K562 (cell line): ENCODE measurements around the gene VDAC2. TPM values are rescaled to one million over a fixed set of nuclear protein-coding genes. Genes with fewer than 3 reads are reported as not detected.

Source experiments
- CEBPB ChIP-seq: fragments of 450-650 bp; IDR thresholded peaks from 2 replicates; pipeline ENCODE4 v1.6.1; 2016; ENCODE audit warnings: missing genetic modification characterization, missing compliant biosample characterization
- ESRRB ChIP-seq: fragments of 250-450 bp; sonication (Bioruptor Pico); IDR thresholded peaks from 2 replicates; pipeline ENCODE4 v1.5.0; 2020; ENCODE audit warnings: mild to moderate bottlenecking, moderate library complexity, borderline replicate concordance
- ETV1 ChIP-seq: fragments of 450-650 bp; conservative IDR thresholded peaks from 2 replicates; pipeline ENCODE4 v1.6.1; 2016; ENCODE audit warnings: missing genetic modification characterization, control low read depth, low read depth, missing compliant biosample characterization
- HSF4 ChIP-seq: fragments of 250-450 bp; sonication (Bioruptor Pico); IDR thresholded peaks from 2 replicates; pipeline ENCODE4 v2.1.2; 2022; ENCODE audit warnings: mild to moderate bottlenecking, moderate library complexity, borderline replicate concordance
- IRF1 ChIP-seq: sonication (generic); formaldehyde crosslinking; IDR thresholded peaks from 2 replicates; pipeline ENCODE4 v1.8.0; 2022; ENCODE audit warnings: missing genetic modification reagents, mild to moderate bottlenecking, borderline replicate concordance
- IRF9 ChIP-seq: fragments of 450-650 bp; IDR thresholded peaks from 2 replicates; pipeline ENCODE4 v1.6.1; 2016; ENCODE audit warnings: missing biosample characterization, missing genetic modification characterization
- KAT7 ChIP-seq: sonication (generic); formaldehyde crosslinking; IDR thresholded peaks from 2 replicates; pipeline ENCODE4 v1.8.0; 2022; ENCODE audit warnings: missing genetic modification reagents, mild to moderate bottlenecking, borderline replicate concordance
- MCM5 ChIP-seq: fragments of 450-650 bp; IDR thresholded peaks from 2 replicates; pipeline ENCODE4 v1.6.1; 2016; ENCODE audit warnings: low read depth
- NBN ChIP-seq: fragments of 450-650 bp; IDR thresholded peaks from 2 replicates; pipeline ENCODE4 v1.6.1; 2016; ENCODE audit warnings: low read depth, mild to moderate bottlenecking
- NFIX ChIP-seq: fragments of 250-450 bp; sonication (Bioruptor Pico); IDR thresholded peaks from 2 replicates; pipeline ENCODE4 v1.4.0; 2020; ENCODE audit warnings: low read depth, mild to moderate bottlenecking, moderate library complexity
- NR3C1 ChIP-seq: sonication (generic); formaldehyde crosslinking; IDR thresholded peaks from 2 replicates; pipeline ENCODE4 v1.8.1; 2022; ENCODE audit warnings: missing genetic modification reagents
- POLR3G ChIP-seq: IDR thresholded peaks from 2 replicates; pipeline ENCODE4 v1.6.1; 2011; ENCODE audit not compliant: insufficient read length, insufficient replicate concordance; ENCODE audit errors: extremely low read depth
- PRDM10 ChIP-seq: fragments of 450-650 bp; IDR thresholded peaks from 2 replicates; pipeline ENCODE4 v1.6.1; 2018; ENCODE audit not compliant: partially characterized antibody
- RBM25 ChIP-seq: fragments of 200-400 bp; formaldehyde crosslinking; IDR thresholded peaks from 2 replicates; pipeline ENCODE4 v1.6.1; 2018; ENCODE audit warnings: low read length, low read depth, moderate library complexity; ENCODE audit not compliant: severe bottlenecking
- SRSF1 ChIP-seq: fragments of 200-400 bp; formaldehyde crosslinking; IDR thresholded peaks from 2 replicates; pipeline ENCODE4 v1.6.1; 2017; ENCODE audit warnings: mild to moderate bottlenecking, low read depth, low read length, moderate library complexity
- TAF7 ChIP-seq: fragments of 450-650 bp; IDR thresholded peaks from 2 replicates; pipeline ENCODE4 v1.6.1; 2016; ENCODE audit warnings: missing genetic modification characterization, missing compliant biosample characterization
- U2AF1 ChIP-seq: fragments of 200-400 bp; formaldehyde crosslinking; optimal IDR thresholded peaks from 2 replicates; pipeline ENCODE3; 2017; ENCODE audit warnings: mild to moderate bottlenecking, low read depth, low read length, moderate library complexity
- USF2 ChIP-seq: sonication (generic); formaldehyde crosslinking; IDR thresholded peaks from 2 replicates; pipeline ENCODE4 v1.5.0; 2020; ENCODE audit warnings: missing genetic modification reagents
- ZC3H8 ChIP-seq: fragments of 450-650 bp; IDR thresholded peaks from 2 replicates; pipeline ENCODE4 v1.6.1; 2017
- ZNF146 ChIP-seq: IDR thresholded peaks from one replicate; pipeline ENCODE4 v1.6.1; 2018; ENCODE audit warnings: missing compliant biosample characterization; ENCODE audit not compliant: unreplicated experiment
- ZNF561 ChIP-seq: fragments of 450-650 bp; formaldehyde crosslinking; conservative IDR thresholded peaks from 2 replicates; pipeline ENCODE4 v1.4.0; 2020; ENCODE audit warnings: mild to moderate bottlenecking, moderate library complexity
- ZNF589 ChIP-seq: fragments of 200-800 bp; sonication (Bioruptor generic); IDR thresholded peaks from 2 replicates; pipeline ENCODE4 v1.6.1; 2016; ENCODE audit warnings: low read depth, missing genetic modification characterization, missing compliant biosample characterization
- polyA plus RNA-seq, 8 experiments: library from polyadenylated mRNA; depleted of rRNA in 4 of 8; stranded (reverse) in 5 of 8; unstranded in 3 of 8; fragments of >200 nt; fragmentation: Nextera tagmentation in 2 of 8; fragmentation: Illumina TruSeq in 1 of 8; extraction: Ambion mirVana in 2 of 8; extraction: Trizol in 1 of 8; gene quantifications; 2 replicates each; pipeline versions ENCODE4 v1.2.1 to v1.2.3, GENCODE V29; 2011 to 2014; ENCODE audit warnings: inconsistent platforms in 1 of 8, missing spikeins in 1 of 8
- total RNA-seq, 7 experiments: library from RNA; depleted of rRNA in 6 of 7; stranded (reverse); fragments of >200 nt in 6 of 7; fragmentation: Illumina TruSeq in 2 of 7; extraction: Trizol in 2 of 7; gene quantifications; 2 replicates each; pipeline versions ENCODE4 v1.2.1 to v1.2.3, GENCODE V29; 2011 to 2021; ENCODE audit warnings: low replicate concordance in 1 of 7

The VDAC2 gene
- total and polyA plus RNA-seq, 9 of the 15 experiments (the other 6 are each of a cell fraction or from before 2014, with no cell fraction given), result 139 to 450 (median 250) TPM

- TF ChIP-seq IRF1 (CRISPR knock-in tag), result no peak
- TF ChIP-seq USF2 (CRISPR knock-in tag), result no peak
- TF ChIP-seq ETV1, result no peak
- no peak for TF ChIP-seq NR3C1
- TF ChIP-seq PRDM10, result no peak
- no peak for TF ChIP-seq TAF7
- TF ChIP-seq ZC3H8, result no peak
- TF ChIP-seq SRSF1, result 0 out of 2 replicates have a peak, but pooled peaks have one; percentile 20
- TF ChIP-seq CEBPB (tag), result no peak
- no peak for TF ChIP-seq RBM25
- no peak for TF ChIP-seq MCM5
- no peak for TF ChIP-seq ESRRB (CRISPR knock-in tag)
- no peak for TF ChIP-seq IRF9 (tag)
- TF ChIP-seq ZNF561, result no peak
- no peak for TF ChIP-seq POLR3G
- peak; percentile 57; the same call in 1 of the 2 replicates for TF ChIP-seq KAT7 (CRISPR knock-in tag)
- no peak for TF ChIP-seq U2AF1
- no peak for TF ChIP-seq HSF4 (CRISPR knock-in tag)
- TF ChIP-seq ZNF589 (CRISPR knock-in tag), result no peak
- no peak for TF ChIP-seq ZNF146
- TF ChIP-seq NFIX (CRISPR knock-in tag), result no peak
- TF ChIP-seq NBN, result no peak
Observed at GRCh38 chr10:75211007-75211691, 553 bp downstream of the VDAC2 start (continued).
